Stimulated activated CD4-positive, alpha-beta T cell treated with anti-CD3 and anti-CD28 coated beads, Interleukin-15, amount 100 ng/mL, for 1 hour (primary cell): ENCODE data around the gene CDC5L.

ENCODE experiments used
- DNase-seq, 2 donors: peaks; one replicate each; pipeline ENCODE4 v3.0.0-alpha.2; 2020; ENCODE audit warnings: low read depth in 1 of 2, low spot score in 1 of 2

CDC5L gene

GRCh38 chr6:44495036-44495901, 107.8 kb downstream of the CDC5L start:
- no peak for DNase-seq

- no peak for DNase-seq
Observed at GRCh38 chr6:44496665-44497369, 109.3 kb downstream of the CDC5L start.

DNA sequence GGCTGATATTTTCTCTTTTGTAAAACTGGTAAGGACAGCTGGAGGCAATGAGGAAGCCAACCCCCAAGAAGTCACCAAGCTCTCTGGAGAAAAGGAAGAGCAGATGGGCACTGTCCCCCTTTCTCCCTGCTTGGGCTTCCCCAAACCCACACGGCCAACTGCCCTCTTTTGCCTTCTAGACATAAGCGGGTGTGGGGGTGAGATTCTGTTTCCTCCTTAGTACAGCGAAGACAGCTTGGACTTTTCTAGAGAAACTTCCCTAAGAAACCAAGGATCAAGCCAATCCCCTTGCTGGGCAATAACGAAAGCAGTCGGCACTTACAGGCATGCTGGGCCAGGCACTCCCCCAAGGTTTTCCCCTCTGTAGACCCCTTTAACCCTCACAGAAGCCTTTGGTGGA, 110.3 kb downstream of the CDC5L start:
- no peak for DNase-seq

DNA sequence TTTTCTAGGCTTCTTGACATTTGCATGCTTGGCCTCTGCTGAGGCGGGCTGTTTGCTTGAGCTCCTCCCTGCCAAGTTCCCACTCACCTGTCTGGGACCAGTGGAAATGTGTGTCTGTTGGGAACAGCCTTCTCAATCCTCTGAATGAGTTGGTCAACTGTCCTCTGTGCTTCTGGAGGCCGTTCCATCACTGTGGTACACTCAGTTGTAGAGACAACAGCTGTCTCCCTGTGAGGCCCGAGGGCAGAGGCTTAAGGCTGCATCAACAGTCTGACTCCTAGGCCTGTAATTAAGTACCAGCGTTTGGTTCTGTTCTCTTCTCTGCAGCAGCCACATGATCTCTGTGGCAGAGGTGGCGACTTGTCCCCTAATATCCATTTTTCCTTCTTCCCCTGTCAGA, 110.9 kb downstream of the CDC5L start:
- DNase-seq: no peak

DNA sequence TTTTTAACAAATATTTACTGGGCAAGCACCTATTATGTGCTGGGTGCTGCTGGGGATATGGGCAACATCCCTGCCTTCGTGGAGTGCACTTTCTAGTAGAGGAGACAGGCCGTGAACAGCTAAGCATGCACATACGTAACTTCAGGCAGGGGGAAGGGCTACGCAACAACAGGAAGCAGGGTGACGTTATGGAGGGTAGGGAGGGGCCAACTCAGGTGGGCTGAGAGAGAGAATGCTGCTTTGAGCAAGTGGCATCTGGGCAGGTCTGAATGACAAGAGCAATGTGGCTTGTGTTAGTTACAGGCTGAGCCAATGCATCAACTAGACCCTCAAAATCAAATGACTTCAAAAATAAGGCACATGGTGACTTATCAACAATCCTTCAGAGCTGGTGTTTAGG, 112.1 kb downstream of the CDC5L start:
- DNase-seq: no peak
